ENCODE results near the gene FXYD7. TPM values are rescaled to one million over a fixed set of nuclear protein-coding genes. Genes with fewer than 3 reads are reported as not detected.

The FXYD7 gene
- total and polyA plus RNA-seq, 9 donors = 0.30 to 2.8 (median 0.80) TPM; not detected in 2

GRCh38 chr19:35156673-35157014 lies 13.6 kb downstream of the FXYD7 start:
- Histone ChIP-seq H3K4me3 (no peak overlapping the region), H3K9me3 (no peaks in the 10 kb centered on the region), H3K4me1 (ENCODE audit: insufficient read depth) (no peaks in the 10 kb centered on the region), H3K27ac (no peak overlapping the region), H3K36me3 (no peaks in the 10 kb centered on the region), H3K27me3 (no peaks in the 10 kb centered on the region)
- no peak for DNase-seq
- 70 to 77% (median 74%) methylated on average over 7 of the region's 7 CpGs for WGBS, 3 donors
- no peak for TF ChIP-seq EP300 (IDR thresholded peaks at IDR 0.05)
- intact Hi-C loops (cut with DNase I) = no loop called here

- TF ChIP-seq POLR2A (IDR thresholded peaks at IDR 0.05) (no peak), EP300 (IDR thresholded peaks at IDR 0.05) (no peak), CTCF (IDR thresholded peaks at IDR 0.05) (no peak)
- no peaks in the 10 kb centered on the region for H3K36me3 ChIP-seq
- no peaks in the 10 kb centered on the region for H3K27me3 ChIP-seq
- no peak for DNase-seq
- no peak overlapping the region for H3K4me3 ChIP-seq
- H3K9me3 ChIP-seq = no peaks in the 10 kb centered on the region
- WGBS, 3 donors = 90 to 95% (median 93%) methylated on average over 4 of the region's 4 CpGs
- H3K4me1 ChIP-seq (ENCODE audit: insufficient read depth) = no peaks in the 10 kb centered on the region
- intact Hi-C loops (cut with DNase I) = no loop called here
- H3K27ac ChIP-seq = no peak overlapping the region
Measured at GRCh38 chr19:35157431-35157830, 14.4 kb downstream of the FXYD7 start.

GRCh38 chr19:35159606-35160005 lies 16.6 kb downstream of the FXYD7 start:
- Histone ChIP-seq H3K27ac (no peak overlapping the region), H3K36me3 (no peaks in the 10 kb centered on the region), H3K9me3 (peaks cover 0 to 5% of the 10 kb centered on the region in 2 donors), H3K27me3 (no peaks in the 10 kb centered on the region), H3K4me3 (no peak overlapping the region), H3K4me1 (ENCODE audit: insufficient read depth) (no peaks in the 10 kb centered on the region)
- DNase-seq = no peak
- intact Hi-C loops (cut with DNase I) = no loop called here
- WGBS, 3 donors = 67 to 83% (median 80%) methylated on average over 8 of the region's 8 CpGs
- no peak for TF ChIP-seq CTCF (IDR thresholded peaks at IDR 0.05)
- no peak for TF ChIP-seq EP300 (IDR thresholded peaks at IDR 0.05)
- TF ChIP-seq POLR2A (IDR thresholded peaks at IDR 0.05) = no peak

GRCh38 chr19:35160629-35161433 lies 17.8 kb downstream of the FXYD7 start:
- H3K4me3 ChIP-seq = no peak overlapping the region
- DNase-seq = no peak
- H3K9me3 ChIP-seq = peaks cover 0 to 7% of the 10 kb centered on the region in 2 donors
- H3K27me3 ChIP-seq = no peaks in the 10 kb centered on the region
- intact Hi-C loops (cut with DNase I) = no loop called here
- H3K4me1 ChIP-seq (ENCODE audit: insufficient read depth) = no peaks in the 10 kb centered on the region
- H3K27ac ChIP-seq = no peak overlapping the region
- TF ChIP-seq CTCF (IDR thresholded peaks at IDR 0.05) (no peak), EP300 (IDR thresholded peaks at IDR 0.05) (no peak), POLR2A (IDR thresholded peaks at IDR 0.05) (no peak)
- no peaks in the 10 kb centered on the region for H3K36me3 ChIP-seq
- 66 to 76% (median 75%) methylated on average over 9 of the region's 9 CpGs for WGBS, 3 donors

- intact Hi-C loops (cut with DNase I) = no loop called here
- Histone ChIP-seq H3K4me1 (ENCODE audit: insufficient read depth) (no peaks in the 10 kb centered on the region), H3K27me3 (no peaks in the 10 kb centered on the region), H3K4me3 (no peak overlapping the region), H3K36me3 (no peaks in the 10 kb centered on the region), H3K9me3 (peaks cover 0 to 13% of the 10 kb centered on the region in 2 donors), H3K27ac (no peak overlapping the region)
- DNase-seq = no peak
- WGBS, 3 donors = 87 to 91% (median 89%) methylated on average over 2 of the region's 2 CpGs
- TF ChIP-seq EP300 (IDR thresholded peaks at IDR 0.05) = no peak
- no peak for TF ChIP-seq CTCF (IDR thresholded peaks at IDR 0.05)
Measured at GRCh38 chr19:35161434-35161743, 18.3 kb downstream of the FXYD7 start.
